Trophoblast cell (in vitro differentiated cells and primary cell): ENCODE data around the gene MAPK8IP1.

Source experiments
- DNase-seq, 2 donors: peaks; one replicate each; pipeline ENCODE4 v3.0.0-alpha.2; 2016
- H2AFZ ChIP-seq: 2 replicates; pipeline ENCODE4 v1.6.1; 2013; ENCODE audit warnings: low read length, moderate library complexity, mild to moderate bottlenecking; ENCODE audit not compliant: insufficient read depth, poor library complexity
- H2AK5ac ChIP-seq: 2 replicates; pipeline ENCODE4 v1.6.1; 2013; ENCODE audit warnings: mild to moderate bottlenecking, low read length
- H2BK120ac ChIP-seq: 2 replicates; pipeline ENCODE4 v1.6.1; 2013; ENCODE audit warnings: low read length, mild to moderate bottlenecking, moderate library complexity; ENCODE audit not compliant: insufficient read depth, poor library complexity
- H2BK12ac ChIP-seq: 2 replicates; pipeline ENCODE4 v1.6.1; 2013; ENCODE audit warnings: mild to moderate bottlenecking, low read length, moderate library complexity
- H2BK5ac ChIP-seq: 2 replicates; pipeline ENCODE4 v1.6.1; 2013; ENCODE audit warnings: low read length, low read depth, moderate library complexity, mild to moderate bottlenecking; ENCODE audit not compliant: poor library complexity
- H3K14ac ChIP-seq: 2 replicates; pipeline ENCODE4 v1.6.1; 2013; ENCODE audit warnings: mild to moderate bottlenecking, low read length
- H3K18ac ChIP-seq: 2 replicates; pipeline ENCODE4 v1.6.1; 2013; ENCODE audit warnings: mild to moderate bottlenecking, low read length
- H3K23ac ChIP-seq: 2 replicates; pipeline ENCODE4 v1.6.1; 2013; ENCODE audit warnings: low read length
- H3K27ac ChIP-seq: 2 replicates; pipeline ENCODE4 v1.5.1; 2013; ENCODE audit warnings: low read depth, mild to moderate bottlenecking, inconsistent platforms, low read length, moderate library complexity
- H3K27me3 ChIP-seq: 2 replicates; pipeline ENCODE4 v1.6.1; 2013; ENCODE audit warnings: inconsistent platforms, mild to moderate bottlenecking, low read length, moderate library complexity; ENCODE audit not compliant: insufficient read depth
- H3K36me3 ChIP-seq, 2 experiments: 1 replicate in 1 of 2; 2 replicates in 1 of 2; pipeline ENCODE4 v1.6.1; 2013; ENCODE audit warnings: low read length in 2 of 2, mild to moderate bottlenecking in 2 of 2, moderate library complexity in 1 of 2; ENCODE audit not compliant: insufficient read depth in 2 of 2, control insufficient read depth in 1 of 2
- H3K4ac ChIP-seq: 2 replicates; pipeline ENCODE4 v1.6.1; 2013; ENCODE audit warnings: low read depth, mild to moderate bottlenecking, low read length, moderate library complexity
- H3K4me1 ChIP-seq, 2 experiments: 1 replicate in 1 of 2; 2 replicates in 1 of 2; pipeline ENCODE4 v1.6.1; 2013; ENCODE audit warnings: low read length in 2 of 2, mild to moderate bottlenecking in 2 of 2, moderate library complexity in 1 of 2; ENCODE audit not compliant: insufficient read depth in 2 of 2, control insufficient read depth in 1 of 2
- H3K4me2 ChIP-seq: 2 replicates; pipeline ENCODE4 v1.6.1; 2013; ENCODE audit warnings: inconsistent platforms, mild to moderate bottlenecking, low read length, moderate library complexity
- H3K4me3 ChIP-seq: 2 replicates; pipeline ENCODE4 v1.5.1; 2013; ENCODE audit warnings: mild to moderate bottlenecking, low read depth, low read length, inconsistent platforms
- H3K79me1 ChIP-seq: one replicate; pipeline ENCODE4 v1.6.1; 2013; ENCODE audit warnings: low read length
- H3K79me2 ChIP-seq: 2 replicates; pipeline ENCODE4 v1.6.1; 2013; ENCODE audit warnings: low read length, mild to moderate bottlenecking; ENCODE audit not compliant: control insufficient read depth, insufficient read depth, poor library complexity
- H3K9ac ChIP-seq: 2 replicates; pipeline ENCODE4 v1.6.1; 2013; ENCODE audit warnings: mild to moderate bottlenecking, low read length
- H3K9me3 ChIP-seq: 2 replicates; pipeline ENCODE4 v1.6.1; 2013; ENCODE audit warnings: low read depth, mild to moderate bottlenecking, control low read depth, inconsistent platforms, low read length; ENCODE audit not compliant: insufficient read depth
- H4K12ac ChIP-seq: 2 replicates; pipeline ENCODE4 v1.6.1; 2013; ENCODE audit warnings: low read depth, mild to moderate bottlenecking, low read length, moderate library complexity
- H4K8ac ChIP-seq: 2 replicates; pipeline ENCODE4 v1.6.1; 2013; ENCODE audit warnings: low read depth, mild to moderate bottlenecking, low read length, moderate library complexity
- H4K91ac ChIP-seq: one replicate; pipeline ENCODE4 v1.6.1; 2013; ENCODE audit warnings: low read depth, mild to moderate bottlenecking, low read length, moderate library complexity
- WGBS: extraction: QIAGEN DNeasy Blood & Tissue Kit; methylation state at CpG from one replicate; pipeline ENCODE4 v1.1.7; 2013; ENCODE audit warnings: missing lambda C conversion rate; ENCODE audit not compliant: insufficient read length, insufficient coverage; ENCODE audit errors: extremely low coverage; 5-methylcytosine and 5-hydroxymethylcytosine counted together

MAPK8IP1 gene

GRCh38 chr11:45927684-45928413, 42.4 kb downstream of the MAPK8IP1 start:
- Histone ChIP-seq H3K27me3 (peaks cover 7% of the 10 kb centered on the region), H3K79me2 (no peaks in the 10 kb centered on the region), H4K12ac (no peak overlapping the region), H3K9me3 (peaks cover 4% of the 10 kb centered on the region), H2BK12ac (no peak overlapping the region), H4K91ac (no peak overlapping the region), H3K14ac (no peak overlapping the region), H3K9ac (no peak overlapping the region), H2BK120ac (no peak overlapping the region), H2AK5ac (no peak overlapping the region), H3K27ac (no peak overlapping the region), H3K18ac (no peak overlapping the region), H3K23ac (no peak overlapping the region), H3K4me1 (peaks cover 12 to 17% of the 10 kb centered on the region in 2 experiments), H3K79me1 (peaks cover 2% of the 10 kb centered on the region), H3K4ac (no peak overlapping the region), H4K8ac (no peak overlapping the region), H2BK5ac (no peak overlapping the region), H3K36me3 (peaks cover 5 to 7% of the 10 kb centered on the region in 2 experiments), H3K4me3 (no peak overlapping the region), H2AFZ (no peak overlapping the region), H3K4me2 (no peak overlapping the region)
- DNase-seq: peak in 1 of 2 donors; percentile 36
- WGBS: no CpG with 5 or more reads among the region's 27 CpGs

GRCh38 chr11:45928535-45929215, 43.2 kb downstream of the MAPK8IP1 start:
- H4K12ac ChIP-seq: no peak overlapping the region

GRCh38 chr11:45929486-45930030, 44.1 kb downstream of the MAPK8IP1 start:
- no peak overlapping the region for H3K18ac ChIP-seq
- H3K36me3 ChIP-seq: peaks cover 14% of the 10 kb centered on the region in 2 experiments
- no peak overlapping the region for H3K4ac ChIP-seq
- no peaks in the 10 kb centered on the region for H3K9me3 ChIP-seq
- H3K9ac ChIP-seq: no peak overlapping the region
- H2AFZ ChIP-seq: no peak overlapping the region
- no peak overlapping the region for H2BK120ac ChIP-seq
- H3K79me2 ChIP-seq: no peaks in the 10 kb centered on the region
- H2BK12ac ChIP-seq: no peak overlapping the region
- H4K8ac ChIP-seq: no peak overlapping the region
- H3K4me3 ChIP-seq: no peak overlapping the region
- no peak overlapping the region for H2AK5ac ChIP-seq
- H4K91ac ChIP-seq: no peak overlapping the region
- H3K4me1 ChIP-seq: peaks cover 12 to 21% of the 10 kb centered on the region in 2 experiments
- DNase-seq: no peak
- no peak overlapping the region for H3K27ac ChIP-seq
- no peak overlapping the region for H4K12ac ChIP-seq
- H3K14ac ChIP-seq: no peak overlapping the region
- no CpG with 5 or more reads among the region's 10 CpGs for WGBS
- peaks cover 5% of the 10 kb centered on the region for H3K79me1 ChIP-seq
- H3K23ac ChIP-seq: no peak overlapping the region
- no peaks in the 10 kb centered on the region for H3K27me3 ChIP-seq
- H3K4me2 ChIP-seq: no peak overlapping the region
- no peak overlapping the region for H2BK5ac ChIP-seq

More at GRCh38 chr11:45928535-45929215, 43.2 kb downstream of the MAPK8IP1 start:
- Histone ChIP-seq H3K79me2 (no peaks in the 10 kb centered on the region), H3K4ac (no peak overlapping the region), H2AK5ac (no peak overlapping the region), H3K14ac (no peak overlapping the region), H3K9ac (no peak overlapping the region), H3K18ac (no peak overlapping the region), H4K91ac (no peak overlapping the region), H3K79me1 (peaks cover 2% of the 10 kb centered on the region), H2BK5ac (no peak overlapping the region), H2BK12ac (no peak overlapping the region), H3K23ac (no peak overlapping the region), H4K8ac (no peak overlapping the region), H3K9me3 (no peaks in the 10 kb centered on the region), H3K4me3 (no peak overlapping the region), H2AFZ (no peak overlapping the region), H3K4me2 (no peak overlapping the region), H3K36me3 (peaks cover 11 to 14% of the 10 kb centered on the region in 2 experiments), H2BK120ac (no peak overlapping the region), H3K4me1 (peaks cover 9 to 15% of the 10 kb centered on the region in 2 experiments), H3K27me3 (no peaks in the 10 kb centered on the region), H3K27ac (no peak overlapping the region)
- DNase-seq: peak; percentile 95 to 96
- no CpG with 5 or more reads among the region's 13 CpGs for WGBS

GRCh38 chr11:45930031-45930794, 44.8 kb downstream of the MAPK8IP1 start:
- Histone ChIP-seq H3K4me2 (no peak overlapping the region), H2AFZ (no peak overlapping the region), H3K79me1 (peaks cover 5% of the 10 kb centered on the region), H2BK12ac (no peak overlapping the region), H2AK5ac (no peak overlapping the region), H3K18ac (no peak overlapping the region), H3K14ac (no peak overlapping the region), H3K79me2 (no peaks in the 10 kb centered on the region), H2BK5ac (no peak overlapping the region), H3K9ac (no peak overlapping the region), H2BK120ac (no peak overlapping the region), H3K4me3 (no peak overlapping the region), H4K12ac (no peak overlapping the region), H3K27ac (no peak overlapping the region), H3K4me1 (peaks cover 18 to 27% of the 10 kb centered on the region in 2 experiments), H3K4ac (no peak overlapping the region), H3K23ac (no peak overlapping the region), H3K36me3 (peaks cover 17 to 20% of the 10 kb centered on the region in 2 experiments), H3K27me3 (no peaks in the 10 kb centered on the region), H4K8ac (no peak overlapping the region), H3K9me3 (no peaks in the 10 kb centered on the region), H4K91ac (no peak overlapping the region)
- WGBS: no CpG with 5 or more reads among the region's 14 CpGs
- DNase-seq: peak in 1 of 2 donors; percentile 17
